HG03060 (cell line): ENCODE results near the gene ALX4.

Experiments used
- ATAC-seq: cut with Tn5 transposase; IDR thresholded peaks from one replicate; pipeline ENCODE4 v1.9.1; 2021; ENCODE audit warnings: low read depth, moderate number of reproducible peaks; ENCODE audit not compliant: unreplicated experiment

ALX4 gene

DNA sequence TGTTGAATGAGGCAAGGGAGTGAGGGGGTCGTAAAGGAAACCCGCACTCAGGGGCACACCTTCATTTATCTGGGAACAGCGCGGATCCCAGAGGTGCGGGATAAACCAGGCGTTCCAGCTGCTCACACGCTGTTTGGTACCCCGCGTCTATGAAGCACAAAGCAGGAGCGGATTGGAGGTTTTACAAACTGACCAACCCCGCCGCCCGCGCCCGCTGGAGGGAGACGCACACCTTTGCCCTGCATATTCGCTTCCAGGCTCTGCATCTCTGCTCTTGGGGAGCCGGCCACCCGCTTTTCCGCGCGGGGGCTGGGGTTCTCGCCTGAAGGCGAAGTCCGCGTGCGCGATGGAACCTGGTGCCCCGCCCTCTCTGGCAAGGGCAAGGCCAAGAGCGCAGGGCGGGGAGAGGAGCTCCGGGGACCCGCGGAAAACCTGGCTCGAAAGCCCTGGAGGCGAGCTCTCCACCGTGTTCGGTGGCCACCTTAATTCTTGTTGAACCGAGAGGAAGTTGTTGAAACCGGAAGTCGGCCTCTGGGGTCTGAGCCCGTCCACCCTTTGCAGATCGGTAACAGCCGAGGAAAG, 6.8 kb upstream of the ALX4 start:
- ATAC-seq: no peak

DNA sequence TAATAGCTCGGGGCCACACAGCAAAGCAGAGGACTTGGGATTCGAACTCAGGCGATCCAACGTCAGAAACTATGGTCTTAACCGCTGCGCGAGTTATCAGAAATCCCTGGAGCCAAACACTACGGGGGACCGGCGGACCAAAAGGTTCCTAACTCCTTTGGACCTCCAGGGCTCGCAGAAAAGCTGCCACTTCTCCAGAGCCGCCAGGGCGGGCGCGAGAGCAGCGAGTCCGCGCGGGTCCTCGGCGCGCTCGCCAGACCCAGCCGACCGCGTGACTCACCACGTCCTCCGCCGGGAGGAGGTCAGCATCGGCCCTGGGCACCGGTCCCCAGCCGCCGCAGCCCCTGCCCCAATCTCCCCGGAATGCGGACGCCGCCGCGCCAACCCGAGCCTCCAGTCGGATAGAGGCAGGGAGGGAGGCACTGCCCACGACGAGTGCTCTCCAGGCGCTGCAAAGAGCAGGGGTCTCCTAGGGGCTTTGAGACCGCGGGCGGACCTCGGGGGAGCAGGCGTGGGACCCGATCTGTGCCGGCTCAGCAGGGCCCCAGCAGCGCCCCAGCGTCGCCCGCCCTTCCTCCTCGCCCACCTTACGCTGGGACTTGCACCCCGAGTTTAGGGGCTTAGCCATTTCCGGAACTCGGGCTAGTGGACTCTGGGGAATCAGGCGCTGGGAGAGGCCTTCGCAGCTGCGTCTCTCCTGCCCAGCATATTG, 6.2 kb upstream of the ALX4 start:
- ATAC-seq: no peak

DNA sequence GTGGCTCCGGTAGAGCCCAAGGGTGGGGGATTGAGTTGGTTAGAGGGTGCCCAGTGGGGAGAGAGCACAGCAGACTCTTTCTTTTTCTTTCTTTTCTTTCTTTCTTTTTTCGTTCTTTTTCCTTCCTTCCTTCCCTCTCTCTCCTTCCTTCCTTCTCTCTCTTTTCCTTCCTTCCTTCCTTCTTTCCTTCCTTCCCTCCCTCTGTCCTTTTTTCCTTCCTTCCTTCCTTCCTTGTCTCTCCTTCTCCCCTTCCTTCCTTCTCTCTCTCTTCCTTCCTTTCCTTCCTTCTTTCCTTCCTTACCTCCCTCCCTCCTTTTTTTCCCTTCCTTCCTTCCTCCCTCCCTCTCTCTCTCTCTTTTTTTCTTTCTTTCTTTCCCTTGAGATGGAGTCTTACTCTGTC, 4.8 kb upstream of the ALX4 start:
- no peak for ATAC-seq

DNA sequence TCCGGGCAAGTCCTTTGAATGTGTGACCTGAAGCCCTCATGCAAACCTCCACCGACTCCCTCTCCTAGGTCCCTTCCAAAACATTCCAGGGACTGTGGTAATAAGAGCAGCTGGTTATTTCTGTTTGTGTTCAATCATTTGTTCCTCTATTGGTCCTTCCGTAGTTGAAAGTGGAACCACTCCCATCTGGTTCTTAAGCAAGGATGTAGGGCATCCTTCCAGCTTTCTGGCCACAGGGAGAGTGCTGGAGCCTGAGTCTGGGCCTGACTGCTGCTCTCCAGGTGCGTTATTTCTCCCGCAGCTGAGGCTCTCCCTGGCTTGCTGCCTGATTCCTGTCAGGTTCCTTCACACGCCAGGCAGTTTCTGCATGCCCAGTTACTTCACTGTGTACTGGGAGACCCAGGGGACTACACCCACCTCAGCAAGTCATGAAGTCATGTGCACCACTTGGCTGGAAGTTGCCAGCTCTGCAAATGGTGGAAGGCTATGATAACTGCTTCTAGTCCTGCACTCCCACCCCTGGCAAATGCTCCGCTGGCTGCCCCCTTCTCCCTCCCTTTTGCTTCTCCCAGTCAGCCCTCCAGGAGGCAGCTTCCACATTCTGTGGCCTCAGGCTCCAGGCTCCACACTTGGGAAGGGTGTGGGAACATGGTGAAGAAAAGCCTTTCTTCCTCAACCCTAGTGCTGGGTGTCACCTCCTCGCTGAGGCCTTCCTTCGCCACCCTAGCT, 4.0 kb upstream of the ALX4 start:
- no peak for ATAC-seq

DNA sequence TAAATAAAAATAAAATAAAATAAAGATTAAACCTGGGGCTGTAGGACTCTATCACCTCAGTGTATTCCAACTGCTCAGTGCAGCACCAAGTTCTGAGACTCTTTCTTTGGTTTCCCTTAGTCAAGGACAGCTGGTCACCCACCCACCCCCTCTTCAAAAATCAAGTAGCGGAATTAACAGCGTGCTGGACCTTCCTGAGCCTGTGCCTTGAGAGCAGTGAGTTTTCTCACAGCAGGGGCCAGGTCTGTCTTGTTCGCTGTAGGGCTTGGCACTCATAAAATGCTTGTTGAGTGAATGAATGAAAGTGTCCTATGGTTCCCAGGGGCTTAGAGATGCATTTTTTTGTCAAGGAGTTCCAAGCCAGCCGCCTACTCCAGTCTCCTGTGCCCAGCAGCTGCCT, 2.9 kb upstream of the ALX4 start:
- ATAC-seq: no peak

DNA sequence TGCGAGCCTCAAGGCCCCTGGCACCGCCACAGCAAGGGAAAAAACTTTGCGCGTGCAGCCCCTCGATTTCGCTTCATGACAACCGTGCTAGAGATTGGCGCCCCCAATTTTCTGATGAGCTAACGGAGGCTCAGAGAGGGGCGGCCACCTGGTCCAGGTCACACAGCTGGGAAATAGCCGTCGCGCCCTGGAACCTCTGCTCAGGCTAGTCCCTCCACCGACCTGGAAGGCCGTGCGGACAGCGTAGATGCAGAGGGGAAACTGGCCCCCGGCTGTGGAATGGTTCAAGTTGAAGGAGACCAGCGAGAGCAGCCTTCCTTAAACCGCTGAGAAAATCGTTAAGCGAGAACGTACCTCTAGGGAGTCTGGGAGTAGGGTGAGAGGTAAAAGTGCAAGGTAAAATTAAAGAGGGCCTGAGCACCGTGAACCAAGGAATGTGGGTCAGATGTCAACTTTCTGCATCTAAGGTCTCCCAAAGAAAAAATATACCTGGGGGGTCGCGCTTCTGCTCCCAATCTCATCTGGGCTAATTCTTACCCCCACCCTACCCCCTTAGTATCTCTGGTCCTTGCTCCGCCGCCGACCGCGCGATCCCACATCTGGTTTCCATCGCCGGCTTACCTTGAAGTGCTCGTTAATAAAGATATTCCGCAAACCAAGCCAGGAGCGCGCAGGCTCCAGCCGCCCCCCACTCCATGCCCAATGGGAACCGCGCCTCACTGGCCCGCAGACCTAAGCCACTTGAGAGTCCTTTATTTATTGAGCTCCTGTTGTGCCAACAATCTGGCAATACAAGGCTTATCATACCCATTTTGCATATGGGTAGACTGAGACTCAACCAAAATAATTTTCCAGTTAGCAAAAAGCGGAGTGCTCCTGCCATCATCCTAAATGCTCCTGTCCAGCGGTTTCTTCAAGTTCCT, 1.7 kb upstream of the ALX4 start:
- ATAC-seq: no peak

DNA sequence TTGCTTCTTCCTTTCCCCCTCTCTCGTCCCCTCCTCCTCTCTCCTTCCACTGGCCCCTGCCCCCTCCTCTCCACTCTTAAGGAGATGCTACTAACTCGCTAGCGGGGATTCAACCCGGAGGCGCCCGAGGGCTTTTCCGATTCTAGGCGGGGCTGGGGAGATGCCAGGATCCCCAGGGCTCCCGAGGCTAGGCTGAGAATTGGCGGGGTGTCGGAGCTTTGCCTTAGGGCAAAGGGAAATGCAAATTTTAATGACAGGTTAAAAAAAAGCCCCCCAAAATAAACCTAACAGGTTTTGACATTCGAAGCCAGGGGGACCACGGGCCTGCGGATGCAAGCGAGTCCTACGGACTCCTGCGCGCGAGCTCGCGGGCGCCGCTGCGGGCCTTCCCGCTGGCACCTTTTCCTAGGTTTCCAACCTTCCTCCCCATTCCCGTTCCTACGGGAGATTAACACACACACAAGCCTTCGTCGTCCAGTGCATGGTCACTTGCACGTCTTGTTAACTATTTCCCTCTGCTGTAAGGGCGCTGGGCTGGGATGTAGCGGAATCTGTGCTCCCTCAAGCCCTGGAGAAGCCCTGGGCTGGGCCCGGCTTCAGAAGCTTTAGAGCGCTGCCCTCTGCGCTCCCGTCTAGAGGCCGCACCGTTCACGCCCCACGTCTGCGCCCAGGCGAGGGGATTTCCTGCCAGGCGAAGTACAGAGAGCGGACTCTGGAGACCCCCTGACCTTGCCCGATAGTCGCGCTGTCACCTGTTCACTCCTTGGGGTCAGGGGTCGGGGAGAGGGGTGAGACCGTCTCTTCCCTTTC, 729 bp upstream of the ALX4 start:
- ATAC-seq: no peak

DNA sequence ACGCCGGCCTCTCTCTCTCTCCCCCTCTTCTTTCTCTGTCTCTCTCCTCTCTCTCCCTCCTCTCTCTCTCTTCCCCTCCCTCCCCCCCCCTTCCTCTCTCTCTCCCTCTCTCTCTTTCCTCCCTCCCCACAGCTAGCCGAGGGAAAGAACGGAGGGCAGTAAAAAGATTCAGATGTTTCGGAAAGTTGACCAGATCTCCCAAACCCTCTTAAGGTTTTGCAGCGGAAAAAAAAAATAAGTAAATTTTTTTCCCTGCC, 195 bp upstream of the ALX4 start:
- no peak for ATAC-seq

DNA sequence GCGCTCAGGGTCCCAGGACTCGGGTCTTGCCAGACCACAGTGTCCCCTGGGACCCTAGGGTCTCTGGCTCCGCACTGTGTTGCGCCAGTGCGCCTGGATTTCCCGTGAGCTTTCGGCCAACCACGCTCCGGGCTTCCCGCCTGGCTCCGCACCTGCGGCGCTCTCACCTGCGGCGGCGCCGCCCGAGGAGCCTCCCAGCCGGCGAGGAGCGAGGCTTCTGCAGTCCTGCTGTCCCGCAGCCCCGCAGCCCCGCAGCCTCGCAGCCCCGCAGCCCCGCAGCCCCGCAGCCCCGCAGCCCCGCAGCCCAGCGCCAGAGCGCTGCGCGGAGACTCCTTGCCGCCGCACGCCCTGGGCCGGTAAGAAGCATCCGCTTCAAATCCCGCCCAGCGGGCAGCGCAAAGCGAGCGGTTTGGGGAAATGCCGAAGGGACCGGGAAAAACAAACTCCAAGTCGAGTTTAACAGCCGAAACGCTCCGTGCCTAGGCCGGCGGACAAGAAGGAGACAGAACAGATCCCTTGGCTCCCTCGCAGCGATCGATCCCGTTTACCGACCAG, 939 bp downstream of the ALX4 start:
- ATAC-seq: no peak

DNA sequence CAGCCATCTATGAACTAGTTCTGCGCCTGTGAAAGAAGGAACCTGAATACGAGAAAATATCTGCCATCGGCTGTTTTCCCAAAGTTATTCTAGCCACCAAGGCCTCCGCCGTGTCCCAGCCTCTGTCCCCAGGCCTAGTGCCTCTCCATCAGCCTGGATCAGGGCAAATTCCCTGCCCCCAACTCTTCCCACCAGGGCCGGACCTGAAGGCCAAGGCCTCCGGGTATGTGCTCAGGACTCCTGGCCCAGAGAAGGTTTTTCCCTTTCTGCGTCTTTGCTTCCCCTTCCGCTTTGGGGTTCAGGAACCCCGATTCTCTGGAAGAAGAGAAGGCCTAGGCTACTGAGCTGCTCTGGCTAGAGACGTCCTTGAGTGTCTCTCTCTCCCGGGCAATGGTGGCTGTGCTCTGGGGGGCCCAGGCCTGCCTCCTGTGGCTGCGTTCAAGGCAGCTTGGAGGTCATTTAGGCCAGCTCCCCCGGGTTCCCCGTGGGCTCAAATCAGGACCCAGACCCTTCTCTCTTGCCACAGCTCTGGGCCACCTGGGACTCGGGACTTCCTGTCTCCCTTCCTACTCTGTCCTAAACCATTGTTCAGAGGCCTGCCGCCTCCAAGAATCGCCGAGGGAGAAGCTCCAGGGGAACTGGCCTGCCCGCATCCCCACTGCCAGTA, 1.6 kb downstream of the ALX4 start:
- no peak for ATAC-seq

DNA sequence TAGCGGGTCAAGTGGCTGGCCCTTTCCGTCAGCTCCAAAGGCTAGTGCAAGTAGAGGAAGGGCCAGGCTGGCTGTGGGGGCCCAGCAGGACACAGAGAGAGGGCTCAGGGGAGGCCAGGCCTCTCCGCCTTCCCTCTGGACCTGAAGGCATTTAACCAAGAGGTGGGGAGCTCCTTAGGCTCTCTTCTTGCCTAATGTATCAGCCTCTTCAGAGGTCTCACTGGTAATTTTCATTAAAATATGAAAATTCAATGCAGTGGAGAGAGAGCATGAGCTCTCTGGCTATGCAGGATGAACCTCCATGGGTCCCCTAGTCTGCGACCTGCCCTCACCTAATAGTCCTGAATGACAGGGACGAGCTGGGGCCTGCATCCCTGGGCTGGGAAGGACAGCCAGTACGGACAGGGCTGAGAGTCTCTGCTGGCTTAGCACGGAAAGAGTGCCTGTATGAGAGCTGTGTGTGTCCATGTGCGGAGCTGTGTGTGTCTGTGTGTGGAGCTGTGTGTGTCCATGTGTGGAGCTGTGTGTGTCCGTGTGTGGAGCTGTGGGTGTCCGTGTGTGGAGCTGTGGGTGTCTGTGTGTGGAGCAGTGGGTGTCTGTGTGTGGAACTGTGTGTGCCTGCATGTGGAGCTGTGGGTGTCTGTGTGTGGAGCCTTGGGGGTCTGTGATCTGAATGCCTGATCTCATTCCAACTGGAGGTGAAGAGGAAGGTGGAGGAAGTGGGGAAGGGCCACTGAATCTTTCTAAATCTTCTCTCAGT, 2.4 kb downstream of the ALX4 start:
- no peak for ATAC-seq

DNA sequence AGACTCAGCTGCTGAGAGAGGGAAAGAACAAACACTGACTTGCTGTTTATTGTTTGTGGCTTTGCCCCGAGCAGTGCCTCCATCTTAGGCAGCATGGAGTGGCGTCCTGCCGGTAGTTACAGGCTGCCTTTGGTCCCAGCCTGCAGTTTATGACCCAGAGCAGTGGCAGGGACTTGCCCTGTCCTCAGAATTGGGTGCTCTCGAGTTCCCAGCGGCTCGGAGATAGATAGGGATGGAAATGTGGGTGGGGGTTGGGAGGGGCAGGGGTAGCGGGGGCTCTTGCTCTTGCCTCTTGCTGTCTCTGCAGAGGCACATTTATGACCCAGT, 3.1 kb downstream of the ALX4 start:
- no peak for ATAC-seq

DNA sequence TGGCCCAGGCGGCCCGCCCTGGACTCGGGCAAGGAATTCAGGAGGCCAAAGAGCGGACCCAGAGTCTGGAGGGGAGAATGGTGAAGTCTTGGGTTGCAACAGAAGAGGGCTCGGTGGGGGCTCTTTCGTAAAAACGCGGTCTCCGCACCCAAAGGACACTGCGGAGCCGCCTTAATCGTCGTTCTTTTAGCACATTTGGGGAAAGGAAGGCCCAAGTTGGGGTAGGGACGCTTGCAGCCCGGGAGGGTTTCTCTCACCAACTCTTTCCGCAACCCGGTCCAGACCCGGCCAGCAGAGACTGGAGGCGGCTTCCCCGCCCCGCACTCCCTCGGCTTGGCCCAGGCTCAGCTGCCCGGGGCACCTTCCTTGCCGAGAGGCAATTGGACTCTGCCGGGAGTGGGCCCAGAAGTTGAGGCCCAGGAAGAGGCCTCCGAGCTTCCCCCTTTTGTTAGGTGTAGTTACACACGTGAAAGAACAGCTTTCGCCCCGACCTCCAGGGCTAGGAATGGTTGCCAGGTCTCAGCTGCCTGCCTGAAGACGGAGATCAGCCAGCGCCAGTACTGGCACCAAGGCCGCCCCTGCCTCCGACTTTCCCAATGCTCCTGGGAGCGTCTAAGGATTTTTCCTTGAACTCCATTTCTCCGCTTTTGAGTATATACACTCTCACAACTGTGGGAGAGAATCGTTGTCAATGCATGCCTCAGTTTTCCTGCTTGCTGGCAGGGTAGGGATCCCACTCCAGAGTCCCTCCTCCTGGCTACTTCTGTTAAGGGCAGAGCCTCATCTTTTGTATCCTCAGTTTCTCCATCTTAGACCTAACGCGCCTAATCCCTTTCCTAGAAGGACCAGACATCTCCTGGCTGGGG, 3.7 kb downstream of the ALX4 start:
- no peak for ATAC-seq

DNA sequence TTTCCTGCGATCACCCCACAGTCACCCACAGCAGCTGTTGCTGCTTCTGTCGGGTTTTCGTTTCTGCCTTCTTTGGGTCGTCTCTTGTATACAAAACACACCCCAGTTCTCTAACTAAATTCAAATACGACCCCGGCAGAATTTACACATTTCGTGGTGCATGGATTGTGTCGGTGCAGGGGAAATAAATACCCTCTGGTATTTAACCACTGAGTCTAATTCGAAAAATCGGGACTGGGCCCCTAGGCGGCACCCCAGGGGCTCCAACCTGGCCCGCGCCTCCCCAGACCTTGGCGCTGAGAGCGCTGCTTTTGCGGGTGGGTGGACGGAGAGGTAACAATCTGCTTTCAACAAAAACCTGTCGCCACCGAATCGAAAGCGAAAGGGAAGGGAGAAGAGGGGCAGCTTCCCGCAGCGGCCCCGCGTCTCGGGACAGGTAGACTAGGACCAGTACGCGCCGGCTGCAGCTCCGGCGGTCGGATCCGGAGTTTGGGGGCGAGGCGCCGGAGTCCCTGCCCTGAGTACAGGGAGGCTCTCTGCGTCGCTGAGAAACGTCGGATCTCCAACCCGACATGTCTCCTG, 4.4 kb downstream of the ALX4 start:
- no peak for ATAC-seq

DNA sequence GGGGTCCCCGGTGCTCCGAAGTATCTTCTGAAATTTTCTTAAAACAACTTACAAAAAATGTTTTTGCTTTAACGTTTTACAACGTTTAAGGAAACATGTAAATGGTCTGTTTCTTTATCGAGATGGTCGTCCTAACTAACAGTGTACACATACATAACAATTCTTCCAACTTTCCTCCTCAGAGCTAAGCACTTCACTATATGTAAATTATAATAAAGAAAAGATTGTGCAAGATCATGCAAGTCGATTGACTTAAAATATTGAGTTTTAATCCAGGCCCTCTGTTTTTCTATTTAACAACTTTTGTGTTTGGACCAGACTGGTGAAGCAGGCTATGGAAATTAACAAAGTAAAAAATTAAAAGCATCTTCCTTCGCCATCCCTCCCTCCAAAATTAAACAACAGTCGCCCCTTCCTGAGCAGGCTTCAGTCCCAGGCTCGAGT, 4.9 kb downstream of the ALX4 start:
- no peak for ATAC-seq

DNA sequence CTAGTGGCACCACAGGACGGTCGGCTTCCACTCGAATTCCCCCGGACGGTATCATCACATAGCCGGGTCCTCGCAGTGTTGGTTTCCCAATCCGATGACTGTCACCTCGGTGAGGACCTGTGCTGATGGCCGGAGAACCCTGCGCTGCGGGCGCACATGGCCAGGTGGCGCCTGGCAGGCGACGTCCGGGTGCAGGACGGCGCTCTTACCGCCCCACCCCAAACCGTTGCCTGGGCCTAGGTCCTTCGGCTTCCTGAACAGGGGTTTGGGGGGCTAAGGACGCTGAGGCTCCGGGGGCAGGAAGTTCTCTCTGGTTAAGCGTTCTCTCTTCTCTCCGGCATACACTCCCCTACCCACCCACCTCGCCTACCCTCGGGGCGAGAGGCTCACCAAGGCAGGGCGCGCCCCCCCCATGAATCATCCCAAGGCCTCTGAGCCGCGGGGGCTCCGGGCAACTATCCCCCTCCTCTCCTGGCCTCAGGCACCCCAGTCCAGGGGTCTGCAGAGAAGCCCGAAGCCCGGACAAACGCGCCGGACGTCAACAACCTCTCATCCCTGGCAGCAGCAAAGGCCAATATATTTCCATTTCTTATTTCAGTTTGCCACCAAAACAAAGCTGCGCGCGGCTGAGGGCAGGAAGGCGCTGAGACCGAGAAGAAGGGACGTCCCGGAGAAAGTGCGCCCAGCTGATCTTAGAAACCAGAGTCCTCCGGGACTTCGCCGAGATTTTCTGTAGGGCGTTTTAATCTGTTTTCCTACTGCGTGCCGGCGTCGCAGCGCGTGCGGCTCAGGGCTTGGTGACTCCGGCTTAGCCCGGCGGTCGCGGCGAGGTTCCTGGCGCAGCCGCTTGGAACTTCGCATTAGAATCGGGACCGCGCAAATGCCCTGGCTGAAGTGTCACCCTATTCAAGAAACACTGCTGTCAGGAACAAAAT, 5.6 kb downstream of the ALX4 start:
- ATAC-seq: no peak
